H1 (cell line): ENCODE data around the gene ROS1. TPM values are rescaled to one million over a fixed set of nuclear protein-coding genes. Genes with fewer than 3 reads are reported as not detected.

ENCODE experiments used
- CEBPB ChIP-seq: IDR thresholded peaks from 2 replicates; pipeline ENCODE4 v1.6.1; 2012; ENCODE audit warnings: low read depth, low read length
- HDAC2 ChIP-seq, 2 experiments: fragments of 300-600 bp in 1 of 2; sonication (generic) in 1 of 2; IDR thresholded peaks; 2 replicates each; pipeline ENCODE4 v1.6.1; 2011 to 2012; ENCODE audit warnings: low read depth in 2 of 2, low read length in 2 of 2, mild to moderate bottlenecking in 2 of 2, moderate library complexity in 2 of 2, borderline replicate concordance in 1 of 2, inconsistent platforms in 1 of 2
- polyA plus RNA-seq, 7 experiments: library from polyadenylated mRNA; depleted of rRNA in 3 of 7; stranded (reverse) in 5 of 7; unstranded in 2 of 7; fragments of >200 nt in 5 of 7; fragments of 200-250 nt in 2 of 7; gene quantifications; 1 replicate in 5 of 7; 2 replicates in 1 of 7; 4 replicates in 1 of 7; pipeline versions ENCODE4 v1.2.1 to v1.2.3, GENCODE V29; 2011 to 2013; ENCODE audit warnings: missing spikeins in 2 of 7, mixed read lengths in 2 of 7
- total RNA-seq: library from RNA; stranded (reverse); fragmentation: NEBNext Ultra II Directional; extraction: Animal tissue kit (Norgen Biotek cat#: 25700); gene quantifications from 2 replicates; pipeline ENCODE4 v1.2.1, GENCODE V29; 2021

Gene ROS1
- total and polyA plus RNA-seq, 2 of the 8 experiments (the other 6 are each of a cell fraction or from before 2014, with no cell fraction given), result not detected

GRCh38 chr6:117423754-117424153 lies 2.0 kb downstream of the ROS1 start (continued):
- no peak for TF ChIP-seq HDAC2 (IDR thresholded peaks at IDR 0.05; ENCODE audit: borderline replicate concordance in 1 of 2, low read depth in 2 of 2, low read length in 2 of 2)
- no peak for TF ChIP-seq CEBPB
